Astrocyte of the spinal cord (primary cell): ENCODE measurements around the gene TGM1.

Source experiments
- DNase-seq: peaks from one replicate; pipeline ENCODE4 v3.0.0; 2011; ENCODE audit warnings: low read depth, low spot score
- H3K4me3 ChIP-seq: 2 replicates; pipeline ENCODE4 v1.5.1; 2011; ENCODE audit warnings: low read depth, mild to moderate bottlenecking, low read length, moderate library complexity
- in situ Hi-C: cut with HindIII; loops from 2 replicates; pipeline ENCODE4 v1.10.0; 2017; ENCODE audit warnings: low sequenced_read_pairs
- TF ChIP-seq, protein P1 (sequence below): IDR thresholded peaks from 2 replicates; pipeline ENCODE4 v1.5.1; 2012; ENCODE audit warnings: low read depth, mild to moderate bottlenecking, low read length, inconsistent platforms

The TGM1 gene

GRCh38 chr14:24271834-24272263 lies 8.9 kb upstream of the TGM1 start:
- DNase-seq: no peak
- in situ Hi-C loops: no loop called here
- TF ChIP-seq, protein P1, sequence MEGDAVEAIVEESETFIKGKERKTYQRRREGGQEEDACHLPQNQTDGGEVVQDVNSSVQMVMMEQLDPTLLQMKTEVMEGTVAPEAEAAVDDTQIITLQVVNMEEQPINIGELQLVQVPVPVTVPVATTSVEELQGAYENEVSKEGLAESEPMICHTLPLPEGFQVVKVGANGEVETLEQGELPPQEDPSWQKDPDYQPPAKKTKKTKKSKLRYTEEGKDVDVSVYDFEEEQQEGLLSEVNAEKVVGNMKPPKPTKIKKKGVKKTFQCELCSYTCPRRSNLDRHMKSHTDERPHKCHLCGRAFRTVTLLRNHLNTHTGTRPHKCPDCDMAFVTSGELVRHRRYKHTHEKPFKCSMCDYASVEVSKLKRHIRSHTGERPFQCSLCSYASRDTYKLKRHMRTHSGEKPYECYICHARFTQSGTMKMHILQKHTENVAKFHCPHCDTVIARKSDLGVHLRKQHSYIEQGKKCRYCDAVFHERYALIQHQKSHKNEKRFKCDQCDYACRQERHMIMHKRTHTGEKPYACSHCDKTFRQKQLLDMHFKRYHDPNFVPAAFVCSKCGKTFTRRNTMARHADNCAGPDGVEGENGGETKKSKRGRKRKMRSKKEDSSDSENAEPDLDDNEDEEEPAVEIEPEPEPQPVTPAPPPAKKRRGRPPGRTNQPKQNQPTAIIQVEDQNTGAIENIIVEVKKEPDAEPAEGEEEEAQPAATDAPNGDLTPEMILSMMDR: no peak
- peak overlapping the region; percentile 93 for H3K4me3 ChIP-seq

GRCh38 chr14:24271134-24271833 lies 8.3 kb upstream of the TGM1 start, which contains the start of gene RABGGTA:
TSS of gene RABGGTA (minus strand) at chr14:24271597. CDS start at chr14:24271115, 482 bp downstream.
- in situ Hi-C loops: no loop called here
- peak; percentile 86 for DNase-seq
- TF ChIP-seq, protein P1: peak; percentile 73
- H3K4me3 ChIP-seq: peak within 1 kb of the TSS; percentile 93

GRCh38 chr14:24270537-24271133 lies 7.7 kb upstream of the TGM1 start:
- TF ChIP-seq, protein P1: no peak
- in situ Hi-C loops: no loop called here

DNA sequence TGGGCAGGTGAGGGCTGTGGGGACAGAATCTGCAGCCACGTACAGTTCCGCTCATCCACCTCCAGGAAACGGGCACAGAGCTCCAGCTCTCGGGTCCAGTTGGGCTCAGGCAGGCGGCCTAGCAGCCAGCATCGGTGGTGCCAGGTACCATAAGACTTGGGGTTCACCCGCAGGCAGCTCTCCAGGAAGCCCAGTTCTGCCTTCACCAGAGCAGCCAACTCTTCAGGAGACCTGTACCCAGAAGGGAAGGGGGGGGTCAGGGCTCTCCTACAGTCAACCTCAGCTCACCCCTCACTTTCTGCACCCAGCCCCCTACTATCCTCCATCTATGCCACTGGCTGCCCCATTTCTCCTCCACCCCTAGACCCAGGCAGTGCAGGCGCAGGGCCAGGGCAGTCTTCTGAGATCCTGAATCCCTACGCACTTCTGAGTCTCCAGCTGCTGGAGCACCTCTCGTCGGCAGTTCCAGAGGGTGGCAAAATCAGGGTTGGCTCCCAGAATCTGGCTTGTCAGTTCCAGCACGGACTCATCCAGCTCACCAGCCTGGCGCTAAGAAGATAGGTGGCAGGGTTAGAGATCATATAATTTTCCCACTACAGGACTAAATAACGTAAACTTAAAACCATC lies 7.0 kb upstream of the TGM1 start:
- TF ChIP-seq, protein P1: no peak
- no peak overlapping the region for H3K4me3 ChIP-seq
- in situ Hi-C loops: no loop called here
- no peak for DNase-seq

More at GRCh38 chr14:24270537-24271133, 7.7 kb upstream of the TGM1 start:
- no peak for DNase-seq
- peak overlapping the region; percentile 93 for H3K4me3 ChIP-seq

GRCh38 chr14:24269368-24269767 lies 6.4 kb upstream of the TGM1 start:
- in situ Hi-C loops: no loop called here

DNA sequence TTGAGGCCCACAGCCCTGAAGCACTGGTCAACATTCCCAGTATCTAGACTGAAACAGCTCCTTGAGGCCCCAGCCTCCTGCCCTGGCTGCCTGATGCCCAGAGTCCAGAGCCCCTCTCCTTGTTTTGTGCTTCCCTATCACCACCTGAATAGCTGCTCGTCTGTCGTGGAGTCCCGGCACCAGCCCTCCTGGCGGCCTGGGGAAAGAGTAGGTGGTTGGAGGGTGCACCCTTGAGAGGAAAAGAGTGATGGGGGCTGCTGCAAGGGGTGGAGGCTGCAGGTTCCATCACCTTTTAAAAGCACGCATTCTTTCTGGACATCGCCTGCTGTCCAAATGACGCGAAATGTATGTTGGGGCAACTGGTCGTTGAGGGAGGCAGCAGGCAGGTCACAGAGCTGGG lies 5.2 kb upstream of the TGM1 start:
- TF ChIP-seq, protein P1: no peak
- H3K4me3 ChIP-seq: no peak overlapping the region
- no peak for DNase-seq
- in situ Hi-C loops: no loop called here

More at GRCh38 chr14:24269368-24269767, 6.4 kb upstream of the TGM1 start:
- TF ChIP-seq, protein P1: no peak
- H3K4me3 ChIP-seq: no peak overlapping the region
- no peak for DNase-seq
